ENCODE data around the gene GTF2A2. TPM values are rescaled to one million over a fixed set of nuclear protein-coding genes. Genes with fewer than 3 reads are reported as not detected.
A peak's percentile ranks its signal among the peaks of the same experiment; 100 is the strongest.

Gene GTF2A2
- total RNA-seq, 1 donor from 2014 or later: 152 TPM

DNA sequence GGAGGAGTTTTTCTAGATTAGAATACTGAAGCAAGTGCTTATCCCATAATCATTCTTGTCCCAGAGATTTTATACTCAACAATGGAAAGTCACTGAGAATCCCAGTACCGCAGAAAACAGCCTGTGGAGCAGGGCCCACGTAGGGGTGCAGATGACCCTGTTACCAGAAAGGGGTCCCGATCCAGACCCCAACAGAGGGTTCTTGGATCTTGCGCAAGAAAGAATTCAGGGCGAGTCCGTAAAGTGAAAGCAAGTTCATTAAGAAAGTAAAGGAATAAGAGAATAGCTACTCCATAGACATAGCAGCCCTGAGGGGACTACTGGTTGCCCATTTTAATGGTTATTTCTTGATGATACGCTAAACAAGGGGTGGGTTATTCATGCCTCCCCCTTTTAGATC, 43.2 kb downstream of the GTF2A2 start:
- Histone ChIP-seq H3K79me2 (ENCODE audit: insufficient read depth, low read length) (no peaks in the 10 kb centered on the region), H3K4me3 (ENCODE audit: insufficient read depth, low read depth, low read length) (no peak overlapping the region), H3K4me1 (ENCODE audit: insufficient read depth, low read length) (no peaks in the 10 kb centered on the region), H3K36me3 (ENCODE audit: insufficient read depth, low read length) (no peaks in the 10 kb centered on the region), H4K20me1 (ENCODE audit: insufficient read depth, low read length) (no peaks in the 10 kb centered on the region), H2AFZ (ENCODE audit: low read depth, low read length) (no peak overlapping the region), H3K27ac (ENCODE audit: low read depth, low read length) (no peak overlapping the region), H3K27me3 (ENCODE audit: insufficient read depth, low read length) (peaks cover 21% of the 10 kb centered on the region), H3K9ac (ENCODE audit: low read length) (no peak overlapping the region), H3K9me3 (ENCODE audit: insufficient read depth, low read depth, low read length) (no peaks in the 10 kb centered on the region), H3K4me2 (ENCODE audit: low read length) (no peak overlapping the region)
- Mint-ChIP-seq H3K27ac (ENCODE audit: unreplicated experiment) (no peak overlapping the region), H3K9me3 (ENCODE audit: unreplicated experiment) (peaks cover 2% of the 10 kb centered on the region), H3K36me3 (ENCODE audit: low read depth, unreplicated experiment) (no peaks in the 10 kb centered on the region), H3K4me3 (ENCODE audit: unreplicated experiment) (no peak overlapping the region), H3K27me3 (ENCODE audit: low read depth, unreplicated experiment) (peaks cover 16% of the 10 kb centered on the region), H3K4me1 (ENCODE audit: low read depth, unreplicated experiment) (peaks cover 9% of the 10 kb centered on the region)
- FAIRE-seq (no peak), DNase-seq (ENCODE audit: low read depth) (no peak)
- TF ChIP-seq EZH2 (IDR thresholded peaks at IDR 0.05; ENCODE audit: insufficient read depth, low read length): no peak
- TF ChIP-seq, protein P1, sequence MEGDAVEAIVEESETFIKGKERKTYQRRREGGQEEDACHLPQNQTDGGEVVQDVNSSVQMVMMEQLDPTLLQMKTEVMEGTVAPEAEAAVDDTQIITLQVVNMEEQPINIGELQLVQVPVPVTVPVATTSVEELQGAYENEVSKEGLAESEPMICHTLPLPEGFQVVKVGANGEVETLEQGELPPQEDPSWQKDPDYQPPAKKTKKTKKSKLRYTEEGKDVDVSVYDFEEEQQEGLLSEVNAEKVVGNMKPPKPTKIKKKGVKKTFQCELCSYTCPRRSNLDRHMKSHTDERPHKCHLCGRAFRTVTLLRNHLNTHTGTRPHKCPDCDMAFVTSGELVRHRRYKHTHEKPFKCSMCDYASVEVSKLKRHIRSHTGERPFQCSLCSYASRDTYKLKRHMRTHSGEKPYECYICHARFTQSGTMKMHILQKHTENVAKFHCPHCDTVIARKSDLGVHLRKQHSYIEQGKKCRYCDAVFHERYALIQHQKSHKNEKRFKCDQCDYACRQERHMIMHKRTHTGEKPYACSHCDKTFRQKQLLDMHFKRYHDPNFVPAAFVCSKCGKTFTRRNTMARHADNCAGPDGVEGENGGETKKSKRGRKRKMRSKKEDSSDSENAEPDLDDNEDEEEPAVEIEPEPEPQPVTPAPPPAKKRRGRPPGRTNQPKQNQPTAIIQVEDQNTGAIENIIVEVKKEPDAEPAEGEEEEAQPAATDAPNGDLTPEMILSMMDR (IDR thresholded peaks at IDR 0.05; ENCODE audit: insufficient read depth, low read depth, low read length): no peak

DNA sequence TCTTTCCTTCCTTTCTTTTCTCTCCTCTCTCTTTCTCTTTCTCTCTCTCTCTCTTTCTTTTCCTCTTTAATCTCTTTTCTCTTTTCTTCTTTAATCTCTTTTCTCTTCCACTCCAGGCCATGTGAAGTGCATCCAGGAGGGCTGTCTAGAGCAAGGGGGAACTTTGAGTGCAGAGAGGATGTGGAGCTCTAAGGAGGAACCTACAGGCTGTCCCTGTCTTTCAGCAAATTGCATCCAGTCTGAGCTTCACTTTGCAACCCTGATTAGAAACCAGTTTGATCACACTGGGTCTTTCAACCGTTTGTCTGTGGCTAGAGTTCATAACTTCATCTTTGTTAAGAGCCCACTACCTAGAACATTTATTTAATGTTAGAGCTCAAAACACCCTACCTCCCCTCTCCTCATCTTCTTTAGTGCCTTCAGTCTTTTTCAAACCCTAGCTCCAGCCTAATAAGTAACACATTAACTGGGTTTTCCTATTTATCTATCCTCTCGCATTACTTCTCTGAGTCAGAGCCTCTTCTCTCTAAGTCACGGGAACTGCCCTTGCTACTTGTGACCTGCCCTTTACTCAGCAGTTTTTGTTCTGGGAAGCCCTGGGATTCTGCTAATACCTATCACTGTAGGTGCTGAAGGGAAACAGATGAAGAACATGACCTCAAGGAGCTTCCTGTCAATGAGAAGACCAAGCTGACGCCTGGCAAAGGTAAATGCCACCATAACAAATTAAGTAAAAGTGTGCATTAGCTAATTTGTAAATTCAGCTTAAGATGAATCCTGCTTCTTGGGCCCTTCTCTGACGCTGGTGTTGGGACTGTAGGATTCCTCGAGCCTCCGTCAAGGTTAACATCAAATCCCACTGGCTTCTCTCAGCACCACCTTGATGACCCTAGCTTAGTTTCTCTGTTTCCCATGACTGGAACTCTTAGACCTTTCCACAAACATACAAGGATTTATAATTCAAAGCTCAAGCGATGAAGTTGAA, 45.7 kb downstream of the GTF2A2 start, which contains the start of gene GCNT3:
Gene GCNT3 (plus strand): TSS at position 508 of the 985 bp plus-strand sequence. CDS start 6,456 bp downstream, outside the sequence.
- no peaks in the 10 kb centered on the region for H3K36me3 ChIP-seq (ENCODE audit: insufficient read depth, low read length)
- Mint-ChIP-seq H3K4me3 (ENCODE audit: unreplicated experiment) (peak within 1 kb of the TSS; percentile 34), H3K27ac (ENCODE audit: unreplicated experiment) (peak within 1 kb of the TSS; percentile 75), H3K9me3 (ENCODE audit: unreplicated experiment) (peaks cover 6% of the 10 kb centered on the region), H3K4me1 (ENCODE audit: low read depth, unreplicated experiment) (peaks cover 9% of the 10 kb centered on the region), H3K36me3 (ENCODE audit: low read depth, unreplicated experiment) (no peaks in the 10 kb centered on the region), H3K27me3 (ENCODE audit: low read depth, unreplicated experiment) (peaks cover 8% of the 10 kb centered on the region)
- FAIRE-seq: no peak
- H3K79me2 ChIP-seq (ENCODE audit: insufficient read depth, low read length): no peaks in the 10 kb centered on the region
- H3K27ac ChIP-seq (ENCODE audit: low read depth, low read length): no peak within 1 kb of the TSS
- no peaks in the 10 kb centered on the region for H3K4me1 ChIP-seq (ENCODE audit: insufficient read depth, low read length)
- DNase-seq (ENCODE audit: low read depth): peak; percentile 7
- H3K9ac ChIP-seq (ENCODE audit: low read length): no peak within 1 kb of the TSS
- H4K20me1 ChIP-seq (ENCODE audit: insufficient read depth, low read length): no peaks in the 10 kb centered on the region
- H3K4me2 ChIP-seq (ENCODE audit: low read length): no peak within 1 kb of the TSS
- H3K9me3 ChIP-seq (ENCODE audit: insufficient read depth, low read depth, low read length): no peaks in the 10 kb centered on the region
- no peak for TF ChIP-seq EZH2 (IDR thresholded peaks at IDR 0.05; ENCODE audit: insufficient read depth, low read length)
- TF ChIP-seq, protein P1 (IDR thresholded peaks at IDR 0.05; ENCODE audit: insufficient read depth, low read depth, low read length): no peak
- no peak within 1 kb of the TSS for H3K4me3 ChIP-seq (ENCODE audit: insufficient read depth, low read depth, low read length)
- H3K27me3 ChIP-seq (ENCODE audit: insufficient read depth, low read length): peaks cover 25% of the 10 kb centered on the region
- H2AFZ ChIP-seq (ENCODE audit: low read depth, low read length): no peak within 1 kb of the TSS
